Endothelial cell (in vitro differentiated cells): ENCODE results near the gene CEP152. TPM values are rescaled to one million over a fixed set of nuclear protein-coding genes. Genes with fewer than 3 reads are reported as not detected.

Experiments
- DNase-seq: peaks from one replicate; pipeline ENCODE4 v3.0.0; 2021; ENCODE audit warnings: low spot score
- H3K27ac Mint-ChIP-seq: one replicate; pipeline ENCODE4 v1.8.0; 2021; ENCODE audit warnings: mixed read lengths, inconsistent platforms; ENCODE audit not compliant: unreplicated experiment
- H3K27me3 Mint-ChIP-seq: one replicate; pipeline ENCODE4 v1.8.0; 2021; ENCODE audit warnings: mild to moderate bottlenecking, moderate library complexity, mixed read lengths, inconsistent platforms; ENCODE audit not compliant: unreplicated experiment
- H3K36me3 Mint-ChIP-seq: one replicate; pipeline ENCODE4 v1.8.0; 2021; ENCODE audit warnings: mild to moderate bottlenecking, low read depth, mixed read lengths, inconsistent platforms; ENCODE audit not compliant: unreplicated experiment
- H3K4me1 Mint-ChIP-seq: one replicate; pipeline ENCODE4 v1.8.0; 2021; ENCODE audit warnings: mild to moderate bottlenecking, mixed read lengths, inconsistent platforms; ENCODE audit not compliant: unreplicated experiment
- H3K4me3 Mint-ChIP-seq: one replicate; pipeline ENCODE4 v1.8.0; 2021; ENCODE audit warnings: mild to moderate bottlenecking, mixed read lengths, inconsistent platforms; ENCODE audit not compliant: unreplicated experiment
- H3K9me3 Mint-ChIP-seq: one replicate; pipeline ENCODE4 v1.8.0; 2021; ENCODE audit warnings: mixed read lengths, inconsistent platforms; ENCODE audit not compliant: unreplicated experiment
- CTCF ChIP-seq: fragments of 200-600 bp; sonication (generic); IDR thresholded peaks from one replicate; pipeline ENCODE4 v1.5.0; 2021; ENCODE audit warnings: antibody characterized with exemption; ENCODE audit not compliant: unreplicated experiment
- total RNA-seq: library from RNA; stranded (reverse); fragmentation: NEBNext Ultra II Directional; extraction: Animal tissue kit (Norgen Biotek cat#: 25700); gene quantifications from one replicate; pipeline ENCODE4 v1.2.1, GENCODE V29; 2021; ENCODE audit not compliant: unreplicated experiment

The CEP152 gene
- total RNA-seq, 1 donor from 2014 or later = 4.7 TPM

- no peak overlapping the region for H3K27ac Mint-ChIP-seq
- no peaks in the 10 kb centered on the region for H3K9me3 Mint-ChIP-seq
- H3K4me1 Mint-ChIP-seq = no peaks in the 10 kb centered on the region
- DNase-seq = no peak
- peaks cover 18% of the 10 kb centered on the region for H3K36me3 Mint-ChIP-seq
- H3K27me3 Mint-ChIP-seq = no peaks in the 10 kb centered on the region
- TF ChIP-seq CTCF = no peak
- H3K4me3 Mint-ChIP-seq = no peak overlapping the region
Measured at GRCh38 chr15:48842501-48842900, 31.6 kb upstream of the CEP152 start.

- Mint-ChIP-seq H3K9me3 (no peaks in the 10 kb centered on the region), H3K4me1 (no peaks in the 10 kb centered on the region), H3K36me3 (peaks cover 14% of the 10 kb centered on the region), H3K27me3 (no peaks in the 10 kb centered on the region), H3K4me3 (no peak overlapping the region), H3K27ac (no peak overlapping the region)
- no peak for TF ChIP-seq CTCF
- DNase-seq = no peak
Measured at GRCh38 chr15:48834756-48835155, 23.9 kb upstream of the CEP152 start.

- Mint-ChIP-seq H3K27me3 (no peaks in the 10 kb centered on the region), H3K4me3 (no peak overlapping the region), H3K36me3 (peaks cover 14% of the 10 kb centered on the region), H3K9me3 (no peaks in the 10 kb centered on the region), H3K4me1 (no peaks in the 10 kb centered on the region), H3K27ac (no peak overlapping the region)
- TF ChIP-seq CTCF = no peak
- DNase-seq = no peak
Measured at GRCh38 chr15:48833526-48834239, 22.8 kb upstream of the CEP152 start.

GRCh38 chr15:48832648-48833047 is 21.8 kb upstream of the CEP152 start:
- Mint-ChIP-seq H3K4me3 (no peak overlapping the region), H3K4me1 (peaks cover 7% of the 10 kb centered on the region), H3K36me3 (peaks cover 14% of the 10 kb centered on the region), H3K27ac (no peak overlapping the region), H3K27me3 (no peaks in the 10 kb centered on the region), H3K9me3 (no peaks in the 10 kb centered on the region)
- no peak for DNase-seq
- no peak for TF ChIP-seq CTCF

- Mint-ChIP-seq H3K9me3 (no peaks in the 10 kb centered on the region), H3K27ac (no peak overlapping the region), H3K27me3 (no peaks in the 10 kb centered on the region), H3K4me1 (peaks cover 7% of the 10 kb centered on the region), H3K36me3 (peaks cover 8% of the 10 kb centered on the region), H3K4me3 (no peak overlapping the region)
- DNase-seq = no peak
- TF ChIP-seq CTCF = no peak
Measured at GRCh38 chr15:48828906-48829305, 18.0 kb upstream of the CEP152 start.
